IMR-90 (cell line): ENCODE measurements around the gene QPRT. TPM values are rescaled to one million over a fixed set of nuclear protein-coding genes. Genes with fewer than 3 reads are reported as not detected.

Experiments
- ATAC-seq: fragments of 200-7000 bp; cut with Tn5 transposase; 2 replicates; pipeline ENCODE4 v1.9.1; 2020; ENCODE audit warnings: low read depth, mild to moderate bottlenecking, moderate library complexity
- BruUV-seq: library from RNA; stranded (reverse); fragments of 400-500 nt; replicated peaks from 2 replicates; lab custom pipeline; 2021; lab: Mats Ljungman, UMichigan
- CTCF ChIA-PET: fragments of 300-600 bp; formaldehyde crosslinking; extraction: SDS; loops from one replicate; lab custom pipeline; 2021; ENCODE audit warnings: antibody characterized with exemption; lab: Yijun Ruan, JAX
- POLR2A ChIA-PET: fragments of 300-600 bp; sonication (Branson Sonifier 250); formaldehyde crosslinking; loops from one replicate; lab custom pipeline; 2022; ENCODE audit warnings: antibody characterized with exemption; ENCODE audit not compliant: unreplicated experiment; lab: Charles Lee
- DNase-seq: peaks from one replicate; pipeline ENCODE4 v3.0.0; 2013
- H2AFZ ChIP-seq: replicated peaks from 2 replicates; pipeline ENCODE3; 2013; ENCODE audit warnings: low read length, mild to moderate bottlenecking; ENCODE audit not compliant: poor library complexity
- H2AK5ac ChIP-seq: 2 replicates; pipeline ENCODE4 v1.6.1; 2013; ENCODE audit warnings: low read depth, low read length, inconsistent platforms
- H2AK9ac ChIP-seq: replicated peaks from 2 replicates; pipeline ENCODE3; 2013; ENCODE audit warnings: mild to moderate bottlenecking, low read depth, low read length, moderate library complexity; ENCODE audit not compliant: poor library complexity
- H2BK120ac ChIP-seq: 2 replicates; pipeline ENCODE4 v1.6.1; 2013; ENCODE audit warnings: low read depth, low read length, inconsistent platforms
- H2BK15ac ChIP-seq: 3 replicates; pipeline ENCODE4 v1.6.1; 2013; ENCODE audit warnings: low read depth, low read length, inconsistent platforms
- H2BK20ac ChIP-seq: 2 replicates; pipeline ENCODE4 v1.6.1; 2013; ENCODE audit warnings: low read depth, mild to moderate bottlenecking, inconsistent platforms, low read length, moderate library complexity
- H2BK5ac ChIP-seq: 2 replicates; pipeline ENCODE4 v1.6.1; 2013; ENCODE audit warnings: mild to moderate bottlenecking, low read depth, low read length, inconsistent platforms; ENCODE audit not compliant: poor library complexity, severe bottlenecking
- H3K14ac ChIP-seq: replicated peaks from 2 replicates; pipeline ENCODE4 v1.6.1; 2013; ENCODE audit warnings: low read depth, low read length, inconsistent platforms
- H3K18ac ChIP-seq: 2 replicates; pipeline ENCODE4 v1.6.1; 2013; ENCODE audit warnings: low read depth, low read length, control low read depth
- H3K23ac ChIP-seq: 2 replicates; pipeline ENCODE4 v1.6.1; 2013; ENCODE audit warnings: low read depth, low read length, inconsistent platforms
- H3K27ac ChIP-seq: 2 replicates; pipeline ENCODE4 v1.5.1; 2013; ENCODE audit warnings: mild to moderate bottlenecking, control low read depth, low read length; ENCODE audit not compliant: insufficient read depth
- H3K27me3 ChIP-seq: 2 replicates; pipeline ENCODE4 v1.6.1; 2013; ENCODE audit warnings: low read length; ENCODE audit not compliant: control insufficient read depth, insufficient read depth
- H3K36me3 ChIP-seq: 2 replicates; pipeline ENCODE4 v1.6.1; 2013; ENCODE audit warnings: low read length, mixed read lengths; ENCODE audit not compliant: control insufficient read depth, insufficient read depth
- H3K4ac ChIP-seq: 2 replicates; pipeline ENCODE4 v1.6.1; 2013; ENCODE audit warnings: low read depth, low read length, inconsistent platforms
- H3K4me1 ChIP-seq: 2 replicates; pipeline ENCODE4 v1.6.1; 2013; ENCODE audit warnings: low read length, mixed read lengths; ENCODE audit not compliant: control insufficient read depth, insufficient read depth
- H3K4me2 ChIP-seq: 2 replicates; pipeline ENCODE4 v1.6.1; 2013; ENCODE audit warnings: low read depth, mild to moderate bottlenecking, control low read depth, low read length, moderate library complexity
- H3K4me3 ChIP-seq: 2 replicates; pipeline ENCODE4 v1.5.1; 2013; ENCODE audit warnings: low read depth, mild to moderate bottlenecking, control low read depth, low read length, moderate library complexity; ENCODE audit not compliant: insufficient read depth
- H3K56ac ChIP-seq: 2 replicates; pipeline ENCODE4 v1.6.1; 2013; ENCODE audit warnings: low read length, inconsistent platforms; ENCODE audit not compliant: insufficient read depth; ENCODE audit errors: extremely low read depth
- H3K79me1 ChIP-seq, 2 experiments: 2 replicates each; pipeline ENCODE4 v1.6.1; 2013; ENCODE audit warnings: low read length in 2 of 2, inconsistent platforms in 1 of 2, low read depth in 1 of 2
- H3K9ac ChIP-seq: 2 replicates; pipeline ENCODE4 v1.6.1; 2013; ENCODE audit warnings: low read depth, low read length, control low read depth
- H3K9me1 ChIP-seq: 2 replicates; pipeline ENCODE4 v1.6.1; 2013; ENCODE audit warnings: low read length, inconsistent platforms; ENCODE audit not compliant: insufficient read depth
- H3K9me3 ChIP-seq: 2 replicates; pipeline ENCODE4 v1.6.1; 2013; ENCODE audit warnings: low read length; ENCODE audit not compliant: control insufficient read depth, insufficient read depth
- H4K20me1 ChIP-seq: 2 replicates; pipeline ENCODE4 v1.6.1; 2013; ENCODE audit warnings: low read length, inconsistent platforms; ENCODE audit not compliant: insufficient read depth
- H4K5ac ChIP-seq: 2 replicates; pipeline ENCODE4 v1.6.1; 2013; ENCODE audit warnings: mild to moderate bottlenecking, low read depth, low read length, control low read depth
- H4K8ac ChIP-seq, 2 experiments: 2 replicates each; pipeline ENCODE4 v1.6.1; 2013; ENCODE audit warnings: low read depth in 2 of 2, low read length in 2 of 2, control low read depth in 1 of 2, inconsistent platforms in 1 of 2
- H4K91ac ChIP-seq: 2 replicates; pipeline ENCODE4 v1.6.1; 2013; ENCODE audit warnings: low read depth, low read length, inconsistent platforms; ENCODE audit not compliant: insufficient read depth
- BHLHE40 ChIP-seq: fragments of 150-350 bp; IDR thresholded peaks from 2 replicates; pipeline ENCODE4 v1.6.1; 2016; ENCODE audit warnings: mild to moderate bottlenecking, low read depth, low read length
- CEBPB ChIP-seq: IDR thresholded peaks from 2 replicates; pipeline ENCODE4 v1.6.1; 2012; ENCODE audit warnings: low read depth, low read length, improper control_type of control experiment
- CHD1 ChIP-seq: IDR thresholded peaks from 2 replicates; pipeline ENCODE4 v1.6.1; 2012; ENCODE audit warnings: low read depth, low read length, improper control_type of control experiment
- FOS ChIP-seq: fragments of 150-350 bp; IDR thresholded peaks from 2 replicates; pipeline ENCODE4 v1.6.1; 2016; ENCODE audit warnings: low read depth, low read length
- NFE2L2 ChIP-seq: fragments of 150-350 bp; IDR thresholded peaks from 2 replicates; pipeline ENCODE4 v1.6.1; 2016; ENCODE audit warnings: low read depth, mild to moderate bottlenecking, low read length
- POLR2A ChIP-seq: IDR thresholded peaks from 2 replicates; pipeline ENCODE4 v1.6.1; 2012; ENCODE audit warnings: mild to moderate bottlenecking, low read depth, low read length
- RAD21 ChIP-seq: IDR thresholded peaks from 2 replicates; pipeline ENCODE4 v1.6.1; 2012; ENCODE audit warnings: low read length, improper control_type of control experiment
- RCOR1 ChIP-seq: IDR thresholded peaks from 2 replicates; pipeline ENCODE4 v1.6.1; 2012; ENCODE audit warnings: mild to moderate bottlenecking, low read length, improper control_type of control experiment; ENCODE audit not compliant: insufficient replicate concordance
- SMC3 ChIP-seq: fragments of 150-350 bp; IDR thresholded peaks from 2 replicates; pipeline ENCODE4 v1.6.1; 2016; ENCODE audit warnings: low read depth, mild to moderate bottlenecking, antibody characterized with exemption, low read length, moderate library complexity
- WGBS, 2 experiments: methylation state at CpG; one replicate each; pipeline versions ENCODE4 v1.1.5 to v1.1.7; 2013; ENCODE audit warnings: missing lambda C conversion rate in 2 of 2; ENCODE audit not compliant: insufficient read length in 1 of 2; ENCODE audit errors: extremely low coverage in 2 of 2; 5-methylcytosine and 5-hydroxymethylcytosine counted together
- dilution Hi-C: fragments of 300-500 bp; cut with HindIII; formaldehyde crosslinking; loops from one replicate; pipeline ENCODE4 v1.14.3; 2018; ENCODE audit warnings: low sequenced_read_pairs; ENCODE audit not compliant: unreplicated experiment
- in situ Hi-C: fragments of 300-500 bp; cut with MboI; formaldehyde crosslinking; loops from 3 replicates; pipeline ENCODE4 v1.14.3; 2019; ENCODE audit warnings: low sequenced_read_pairs, inconsistent platforms, mixed read lengths
- intact Hi-C: fragments of 100-400 bp; cut with micrococcal nuclease; formaldehyde crosslinking; loops from 2 replicates; pipeline ENCODE4 v1.10.0; 2022
- polyA plus RNA-seq, 3 experiments: library from polyadenylated mRNA; depleted of rRNA; stranded (reverse); fragments of >200 nt; gene quantifications; 2 replicates each; pipeline ENCODE4 v1.2.3, GENCODE V29; 2012; ENCODE audit warnings: low replicate concordance in 1 of 3
- total RNA-seq: library from RNA; depleted of rRNA; stranded (reverse); fragments of >200 nt; gene quantifications from 2 replicates; pipeline ENCODE4 v1.2.3, GENCODE V29; 2012
- TF ChIP-seq, protein P1 (sequence below): conservative IDR thresholded peaks from 2 replicates; pipeline ENCODE4 v1.5.1; 2012; ENCODE audit warnings: mild to moderate bottlenecking, low read depth, low read length, improper control_type of control experiment
- TF ChIP-seq, protein P2 (sequence below): fragments of 150-350 bp; IDR thresholded peaks from 2 replicates; pipeline ENCODE4 v1.6.1; 2016; ENCODE audit warnings: low read depth, mild to moderate bottlenecking, low read length, moderate library complexity, borderline replicate concordance
- TF ChIP-seq, protein P3 (sequence below): fragments of 150-350 bp; IDR thresholded peaks from 2 replicates; pipeline ENCODE4 v1.6.1; 2017; ENCODE audit warnings: mild to moderate bottlenecking, antibody characterized with exemption, low read length, low read depth

QPRT gene
- total and polyA plus RNA-seq, 2 of the 4 experiments (the other 2 are of a cell fraction) = 3.4 to 6.3 TPM

DNA sequence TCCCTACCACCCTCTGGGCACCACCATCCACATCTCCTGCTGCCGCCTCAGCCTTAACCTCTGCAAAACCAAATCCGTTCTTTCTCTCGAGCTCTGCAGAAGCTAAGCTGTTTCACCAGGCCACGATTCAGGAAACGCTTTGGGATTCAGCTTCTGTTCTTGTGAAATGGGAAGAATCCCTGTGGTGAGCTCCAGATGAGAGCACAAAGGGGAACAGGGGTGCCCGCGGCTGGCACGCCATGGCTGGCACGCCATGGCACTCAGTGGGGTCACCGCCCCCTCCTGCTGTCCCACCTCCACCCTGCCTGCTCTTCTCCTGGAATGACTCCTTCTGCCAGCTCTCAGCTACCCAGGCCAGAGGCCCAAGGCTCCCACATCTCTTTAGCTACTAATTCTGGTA lies 5.7 kb downstream of the QPRT start:
- H3K9me3 ChIP-seq = no peaks in the 10 kb centered on the region
- H4K20me1 ChIP-seq = no peaks in the 10 kb centered on the region
- no peak overlapping the region for H2AFZ ChIP-seq
- DNase-seq (no peak), ATAC-seq (no peak)
- in situ Hi-C loops = no loop called here
- ChIA-PET POLR2A (no interaction called here), CTCF (no interaction called here)
- intact Hi-C loops = no loop called here
- no peaks in the 10 kb centered on the region for H3K9me1 ChIP-seq
- no peak overlapping the region for H2BK5ac ChIP-seq
- no peak overlapping the region for H3K14ac ChIP-seq
- dilution Hi-C loops = no loop called here
- H3K27ac ChIP-seq = no peak overlapping the region
- TF ChIP-seq, protein P1, sequence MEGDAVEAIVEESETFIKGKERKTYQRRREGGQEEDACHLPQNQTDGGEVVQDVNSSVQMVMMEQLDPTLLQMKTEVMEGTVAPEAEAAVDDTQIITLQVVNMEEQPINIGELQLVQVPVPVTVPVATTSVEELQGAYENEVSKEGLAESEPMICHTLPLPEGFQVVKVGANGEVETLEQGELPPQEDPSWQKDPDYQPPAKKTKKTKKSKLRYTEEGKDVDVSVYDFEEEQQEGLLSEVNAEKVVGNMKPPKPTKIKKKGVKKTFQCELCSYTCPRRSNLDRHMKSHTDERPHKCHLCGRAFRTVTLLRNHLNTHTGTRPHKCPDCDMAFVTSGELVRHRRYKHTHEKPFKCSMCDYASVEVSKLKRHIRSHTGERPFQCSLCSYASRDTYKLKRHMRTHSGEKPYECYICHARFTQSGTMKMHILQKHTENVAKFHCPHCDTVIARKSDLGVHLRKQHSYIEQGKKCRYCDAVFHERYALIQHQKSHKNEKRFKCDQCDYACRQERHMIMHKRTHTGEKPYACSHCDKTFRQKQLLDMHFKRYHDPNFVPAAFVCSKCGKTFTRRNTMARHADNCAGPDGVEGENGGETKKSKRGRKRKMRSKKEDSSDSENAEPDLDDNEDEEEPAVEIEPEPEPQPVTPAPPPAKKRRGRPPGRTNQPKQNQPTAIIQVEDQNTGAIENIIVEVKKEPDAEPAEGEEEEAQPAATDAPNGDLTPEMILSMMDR = no peak
- TF ChIP-seq CHD1 (no peak), BHLHE40 (no peak), POLR2A (no peak), RCOR1 (no peak), SMC3 (no peak), RAD21 (no peak), FOS (no peak), CEBPB (no peak), NFE2L2 (no peak)
- TF ChIP-seq, protein P2, sequence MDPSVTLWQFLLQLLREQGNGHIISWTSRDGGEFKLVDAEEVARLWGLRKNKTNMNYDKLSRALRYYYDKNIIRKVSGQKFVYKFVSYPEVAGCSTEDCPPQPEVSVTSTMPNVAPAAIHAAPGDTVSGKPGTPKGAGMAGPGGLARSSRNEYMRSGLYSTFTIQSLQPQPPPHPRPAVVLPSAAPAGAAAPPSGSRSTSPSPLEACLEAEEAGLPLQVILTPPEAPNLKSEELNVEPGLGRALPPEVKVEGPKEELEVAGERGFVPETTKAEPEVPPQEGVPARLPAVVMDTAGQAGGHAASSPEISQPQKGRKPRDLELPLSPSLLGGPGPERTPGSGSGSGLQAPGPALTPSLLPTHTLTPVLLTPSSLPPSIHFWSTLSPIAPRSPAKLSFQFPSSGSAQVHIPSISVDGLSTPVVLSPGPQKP = no peak
- TF ChIP-seq, protein P3, sequence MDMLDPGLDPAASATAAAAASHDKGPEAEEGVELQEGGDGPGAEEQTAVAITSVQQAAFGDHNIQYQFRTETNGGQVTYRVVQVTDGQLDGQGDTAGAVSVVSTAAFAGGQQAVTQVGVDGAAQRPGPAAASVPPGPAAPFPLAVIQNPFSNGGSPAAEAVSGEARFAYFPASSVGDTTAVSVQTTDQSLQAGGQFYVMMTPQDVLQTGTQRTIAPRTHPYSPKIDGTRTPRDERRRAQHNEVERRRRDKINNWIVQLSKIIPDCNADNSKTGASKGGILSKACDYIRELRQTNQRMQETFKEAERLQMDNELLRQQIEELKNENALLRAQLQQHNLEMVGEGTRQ = no peak
- no peak overlapping the region for H3K4me2 ChIP-seq
- no peaks in the 10 kb centered on the region for H3K4me1 ChIP-seq
- H4K91ac ChIP-seq = no peak overlapping the region
- H2BK120ac ChIP-seq = no peak overlapping the region
- H4K5ac ChIP-seq = no peak overlapping the region
- H2BK15ac ChIP-seq = no peak overlapping the region
- H2AK5ac ChIP-seq = no peak overlapping the region
- 78% methylated on average over 4 of the region's 10 CpGs; no CpG with 5 or more reads in 1 of the 2 experiments for WGBS, 2 experiments
- H3K23ac ChIP-seq = no peak overlapping the region
- no peak overlapping the region for H3K56ac ChIP-seq
- H4K8ac ChIP-seq = no peak overlapping the region
- BruUV-seq = no TSS peak
- H2AK9ac ChIP-seq = no peak overlapping the region
- no peaks in the 10 kb centered on the region for H3K27me3 ChIP-seq
- no peak overlapping the region for H3K4me3 ChIP-seq
- no peak overlapping the region for H3K9ac ChIP-seq
- no peak overlapping the region for H3K4ac ChIP-seq
- no peak overlapping the region for H3K18ac ChIP-seq
- peaks cover 2% of the 10 kb centered on the region; the same call in 1 of the 2 replicates for H3K36me3 ChIP-seq
- no peak overlapping the region for H2BK20ac ChIP-seq
- H3K79me1 ChIP-seq = no peaks in the 10 kb centered on the region
